Endothelial cell of hepatic sinusoid (primary cell): ENCODE data around the gene COX8A.

Experiments
- in situ Hi-C: cut with HindIII; loops from 2 replicates; pipeline ENCODE4 v1.10.0; 2017; ENCODE audit warnings: low sequenced_read_pairs

The COX8A gene, protein sequence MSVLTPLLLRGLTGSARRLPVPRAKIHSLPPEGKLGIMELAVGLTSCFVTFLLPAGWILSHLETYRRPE

GRCh38 chr11:63974259-63975143 is at the start of gene COX8A:
Gene COX8A (plus strand): TSS chr11:63974620. CDS start chr11:63974681, 61 bp downstream.
- in situ Hi-C loops = no loop called here

- in situ Hi-C loops = loop anchor here (5.0 to 10.0 kb wide), 2 partner anchors 92 to 115 kb away; partner anchors contain the start of genes MARK2 and SPINDOC
Measured at GRCh38 chr11:63929616-63930015, 44.8 kb upstream of the COX8A start.

DNA sequence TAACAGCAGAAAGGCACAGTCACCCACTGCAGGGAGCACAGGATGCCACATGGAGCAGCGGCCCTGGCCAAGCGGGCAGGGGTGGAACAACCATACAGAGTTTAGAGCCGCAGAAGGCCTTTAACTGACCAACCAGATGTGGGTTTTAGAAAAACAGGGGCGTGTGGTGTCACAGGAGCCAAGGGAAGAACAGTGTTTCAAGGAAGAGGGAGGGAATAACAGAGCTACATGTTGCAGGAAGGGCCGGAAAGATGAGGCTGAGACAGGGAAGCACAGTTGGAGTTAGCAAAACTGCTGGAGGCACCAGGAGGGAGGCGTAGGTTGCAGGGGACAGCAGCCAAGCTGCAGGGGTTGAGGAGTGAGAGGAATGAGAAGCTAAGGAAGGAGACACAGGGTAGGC is 43.4 kb upstream of the COX8A start:
- in situ Hi-C loops = loop anchor here (5.0 to 10.0 kb wide), 2 partner anchors 94 to 116 kb away; partner anchors contain the start of genes MARK2 and SPINDOC

- in situ Hi-C loops = loop anchor here (5.0 to 10.0 kb wide), 2 partner anchors 95 to 117 kb away; partner anchors contain the start of genes MARK2 and SPINDOC
Measured at GRCh38 chr11:63931876-63932275, 42.5 kb upstream of the COX8A start.

GRCh38 chr11:63933459-63933858 is 41.0 kb upstream of the COX8A start:
- in situ Hi-C loops = loop anchor here (5.0 to 10.0 kb wide), 2 partner anchors 96 to 119 kb away; partner anchors contain the start of genes MARK2 and SPINDOC

DNA sequence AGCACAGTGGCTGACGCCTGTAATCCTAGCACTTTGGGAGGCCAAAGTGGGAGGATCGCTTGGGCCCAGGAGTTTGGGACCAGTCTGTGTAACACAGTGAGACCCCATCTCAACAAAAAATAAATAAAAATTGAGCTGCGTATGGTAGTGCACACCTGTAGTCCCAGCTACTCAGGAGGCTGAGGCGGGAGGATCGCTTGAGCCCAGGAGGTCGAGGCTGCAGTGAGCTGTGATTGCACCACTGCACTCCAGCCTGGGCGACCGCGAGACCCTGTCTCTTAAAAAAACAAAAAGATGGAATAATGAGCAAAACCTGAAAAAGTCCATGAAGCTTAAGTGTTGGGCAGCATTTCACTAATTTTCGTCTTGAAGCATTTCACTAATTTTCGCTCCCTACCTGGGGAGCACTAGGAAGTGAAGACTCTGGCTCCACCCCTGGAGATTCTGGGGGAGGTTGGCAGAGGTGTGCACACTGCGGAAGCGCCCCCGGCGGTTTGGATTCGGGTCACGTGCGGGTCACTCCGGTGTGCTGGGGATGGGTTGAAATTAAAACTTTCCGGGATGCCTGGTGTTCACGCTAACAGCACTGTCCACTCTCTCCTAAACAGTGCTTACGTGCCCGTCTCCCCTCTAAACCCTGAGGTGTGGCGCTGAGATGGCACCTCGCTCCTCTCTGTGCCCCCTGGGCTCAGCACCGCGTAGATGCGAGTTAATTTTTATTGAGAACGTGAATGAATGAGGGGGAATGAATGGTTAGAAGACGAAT is 36.5 kb upstream of the COX8A start:
- in situ Hi-C loops = loop anchor here (10.0 kb wide), 1 partner anchor 123 kb away; the partner anchor contains the start of gene SPINDOC

DNA sequence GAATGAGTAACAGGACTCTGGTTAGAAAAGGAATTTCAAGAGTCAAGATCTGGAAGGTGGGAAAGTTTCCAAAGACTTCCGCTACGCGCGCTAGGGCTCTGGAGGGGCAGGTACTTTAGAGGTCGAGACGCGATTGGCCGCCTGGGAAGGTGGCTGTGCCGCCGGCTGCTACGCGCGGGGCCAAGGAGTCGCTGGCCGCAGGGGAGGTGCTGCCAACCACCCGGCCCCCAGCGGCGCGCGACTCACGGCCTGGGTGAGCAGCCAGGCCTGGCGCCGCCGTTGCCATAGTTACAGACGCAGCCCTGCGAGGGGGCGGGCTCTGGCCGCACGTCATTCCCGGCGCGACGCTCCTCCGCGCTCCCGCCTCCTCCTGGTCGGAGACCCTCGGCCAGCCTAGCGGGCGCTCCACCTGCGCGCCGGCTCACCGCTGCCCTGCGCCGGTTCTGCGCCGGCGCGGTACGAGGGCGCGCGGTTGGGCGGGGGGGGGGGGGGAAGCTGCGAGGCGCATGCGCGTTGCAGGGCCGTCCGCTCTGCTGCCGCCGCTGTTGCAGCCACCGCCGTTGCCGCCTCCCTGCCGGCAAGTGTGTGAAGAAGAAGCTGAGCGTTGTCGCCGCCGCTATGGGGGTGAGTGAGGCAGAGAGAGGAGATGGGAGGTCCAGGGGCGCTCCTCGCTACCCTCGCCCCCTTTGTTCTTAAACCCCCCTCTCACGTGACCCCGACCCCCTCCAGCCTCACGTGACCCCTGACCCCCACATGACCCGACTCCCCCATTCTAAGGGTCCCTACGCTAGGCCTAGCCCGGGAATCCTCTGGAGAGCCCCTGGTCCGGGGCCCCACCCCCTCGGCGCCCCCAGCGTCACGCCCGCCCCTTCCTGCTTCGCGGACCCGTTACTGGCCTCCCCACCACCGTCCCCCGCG is 35.7 kb upstream of the COX8A start, which contains the start of gene NAA40:
Gene NAA40 (plus strand): TSS at position 524 of the 918 bp plus-strand sequence. CDS start 95 bp downstream, at position 619.
- in situ Hi-C loops = loop anchor here (10.0 kb wide), 1 partner anchor 124 kb away; the partner anchor contains the start of gene SPINDOC

DNA sequence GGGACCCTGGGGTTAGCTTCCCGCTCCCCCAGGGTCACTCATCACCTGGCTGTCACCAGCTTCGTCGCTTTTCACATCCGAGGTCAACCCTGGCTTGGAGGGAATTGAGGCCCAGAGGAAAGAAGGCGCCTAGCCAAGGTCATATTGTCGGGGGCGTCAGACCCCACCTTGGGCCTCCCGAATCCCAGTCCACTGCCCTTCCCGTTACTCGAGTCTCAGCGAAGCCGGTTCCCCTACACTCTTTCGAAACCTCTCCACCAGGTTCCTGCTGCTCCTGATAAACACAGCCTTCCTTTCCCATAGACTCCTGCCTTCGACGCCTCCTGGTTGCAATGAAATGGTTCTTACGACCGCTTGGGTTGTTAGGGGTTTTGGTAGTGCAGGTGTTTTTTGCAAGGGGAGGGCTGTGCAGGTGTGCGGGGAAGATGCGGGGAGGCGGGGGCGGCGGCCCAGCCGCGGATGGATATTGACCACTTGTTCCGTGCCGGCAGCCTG is 35.0 kb upstream of the COX8A start:
- in situ Hi-C loops = loop anchor here (10.0 kb wide), 1 partner anchor 125 kb away; the partner anchor contains the start of gene SPINDOC

DNA sequence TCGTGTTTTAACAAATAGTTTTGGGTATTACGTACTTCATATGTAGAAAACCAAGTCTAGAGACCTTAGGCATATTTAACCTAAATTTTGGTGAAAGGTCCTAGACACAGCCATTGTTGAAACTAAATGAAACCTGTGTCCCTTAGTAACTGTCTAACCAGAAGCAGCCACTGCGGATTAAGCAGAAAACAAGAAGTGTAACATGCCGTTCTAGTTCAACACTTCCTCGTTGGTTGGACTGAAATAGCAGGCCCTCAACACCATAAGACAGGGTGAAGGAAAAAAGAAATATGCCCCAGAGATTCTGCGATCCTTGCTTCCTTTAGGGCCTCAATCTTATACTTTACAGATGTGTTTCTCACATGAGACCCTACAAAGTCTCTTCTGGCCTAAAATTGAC is 33.6 kb upstream of the COX8A start:
- in situ Hi-C loops = no loop called here

DNA sequence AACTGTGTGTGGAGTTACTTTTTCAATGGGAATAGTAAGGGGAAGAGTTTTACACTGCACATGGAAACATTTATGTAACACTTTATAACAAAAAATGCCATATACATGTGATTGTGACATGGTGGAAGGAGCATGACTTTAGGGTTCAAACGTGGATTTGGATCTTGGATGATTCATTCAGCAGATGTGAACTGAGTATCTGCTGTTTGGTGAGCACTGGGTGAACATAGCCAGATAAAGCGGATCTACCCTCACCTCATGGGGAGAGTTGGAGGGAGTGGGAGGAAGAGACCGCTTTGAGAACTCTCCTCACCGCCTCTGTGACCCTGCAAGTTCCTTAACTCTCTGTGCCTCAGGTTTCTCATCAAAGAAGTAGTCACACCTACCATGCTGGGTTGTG is 32.5 kb upstream of the COX8A start:
- in situ Hi-C loops = no loop called here

DNA sequence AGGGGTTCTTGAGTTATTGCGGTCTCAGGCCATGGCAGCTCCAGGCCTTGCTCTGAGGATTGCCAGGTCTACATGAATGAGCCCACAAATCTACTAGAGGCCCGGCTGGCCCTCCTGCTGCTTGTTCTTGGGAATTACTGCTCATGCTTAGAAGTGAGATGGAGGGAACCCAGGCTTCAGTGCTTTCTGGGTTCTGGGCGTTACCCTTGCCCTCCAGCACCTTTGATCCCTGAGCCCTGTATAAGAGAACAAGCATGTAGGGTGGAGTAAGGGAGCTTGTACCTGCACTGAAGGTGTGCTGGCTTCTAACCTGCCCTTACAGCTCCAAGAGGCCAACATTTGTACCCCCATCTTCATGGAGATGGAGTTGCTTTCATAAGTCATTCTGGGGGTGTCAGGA is 31.6 kb upstream of the COX8A start:
- in situ Hi-C loops = no loop called here

GRCh38 chr11:63944987-63945386 is 29.4 kb upstream of the COX8A start:
- in situ Hi-C loops = no loop called here

GRCh38 chr11:63945477-63946163 is 28.8 kb upstream of the COX8A start:
- in situ Hi-C loops = no loop called here

- in situ Hi-C loops = loop anchor here (5.0 kb wide), 2 partner anchors 55 to 65 kb away; no protein-coding TSS in a partner anchor
Measured at GRCh38 chr11:63951779-63952536, 22.5 kb upstream of the COX8A start.

- in situ Hi-C loops = loop anchor here (5.0 kb wide), 2 partner anchors 55 to 65 kb away; no protein-coding TSS in a partner anchor
Measured at GRCh38 chr11:63952570-63952969, 21.9 kb upstream of the COX8A start.

- in situ Hi-C loops = no loop called here
Measured at GRCh38 chr11:63958008-63958407, 16.4 kb upstream of the COX8A start.

DNA sequence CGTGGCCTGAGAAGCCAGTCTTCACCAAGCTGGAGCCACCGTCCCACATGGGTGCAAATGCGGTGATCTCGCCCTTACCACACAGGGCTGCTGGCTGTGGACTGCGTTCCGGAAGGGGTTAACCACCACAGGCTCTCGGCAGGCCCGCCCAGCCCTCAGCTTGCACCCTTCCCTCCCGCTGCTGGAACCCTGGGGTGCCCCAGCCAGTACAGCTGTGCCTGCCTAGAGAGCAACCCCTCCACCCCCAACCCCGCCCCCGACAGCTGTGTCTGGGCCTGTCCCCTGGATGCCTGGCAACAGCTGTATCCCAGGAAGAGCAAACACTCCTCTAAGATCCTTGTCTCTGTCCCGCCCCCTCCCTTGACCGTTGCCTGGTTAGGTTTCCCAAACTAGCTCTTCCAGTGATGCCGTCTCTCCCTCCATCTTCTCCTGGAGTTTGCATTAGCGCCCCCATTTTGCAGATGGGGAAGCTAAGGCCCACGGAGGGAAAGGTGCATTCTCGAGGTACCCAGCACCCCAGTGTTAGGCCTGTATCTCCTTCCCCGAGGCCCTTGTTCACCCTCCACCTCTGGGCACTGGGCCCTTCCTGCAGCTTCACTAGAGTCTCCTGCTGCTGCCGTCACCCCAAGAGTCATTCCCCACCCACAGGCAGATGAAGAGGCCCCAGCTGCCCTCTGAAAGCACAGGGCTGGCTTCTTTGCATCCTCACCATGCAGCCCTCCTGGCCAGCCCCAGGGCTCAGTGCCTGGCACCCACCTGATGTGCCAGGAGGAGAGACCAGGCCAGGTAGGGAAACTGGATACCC is 12.6 kb upstream of the COX8A start:
- in situ Hi-C loops = no loop called here
